ENCODE measurements around the gene PRXL2A. TPM values are rescaled to one million over a fixed set of nuclear protein-coding genes. Genes with fewer than 3 reads are reported as not detected.
"Not testable (repeated sequence)": the region's sequence is repeated elsewhere in the genome, so short reads cannot be mapped to it uniquely, and the experiment has no call there.

The PRXL2A gene
- total RNA-seq, 2 donors from 2014 or later = 42.8 to 81.2 TPM

- no peak for TF ChIP-seq CTCF (IDR thresholded peaks at IDR 0.05)
- no peaks in the 10 kb centered on the region for H3K27me3 ChIP-seq
- no peaks in the 10 kb centered on the region for H3K9me3 ChIP-seq
- peak; percentile 70 for DNase-seq (ENCODE audit: low spot score)
- H3K36me3 ChIP-seq = no peaks in the 10 kb centered on the region
- no peak overlapping the region for H3K4me3 ChIP-seq
- H3K27ac ChIP-seq = peak overlapping the region; percentile 62 to 81
- peaks cover 0 to 56% of the 10 kb centered on the region in 2 donors for H3K4me1 ChIP-seq
Observed at GRCh38 chr10:80416479-80417098, 8.2 kb downstream of the PRXL2A start.

DNA sequence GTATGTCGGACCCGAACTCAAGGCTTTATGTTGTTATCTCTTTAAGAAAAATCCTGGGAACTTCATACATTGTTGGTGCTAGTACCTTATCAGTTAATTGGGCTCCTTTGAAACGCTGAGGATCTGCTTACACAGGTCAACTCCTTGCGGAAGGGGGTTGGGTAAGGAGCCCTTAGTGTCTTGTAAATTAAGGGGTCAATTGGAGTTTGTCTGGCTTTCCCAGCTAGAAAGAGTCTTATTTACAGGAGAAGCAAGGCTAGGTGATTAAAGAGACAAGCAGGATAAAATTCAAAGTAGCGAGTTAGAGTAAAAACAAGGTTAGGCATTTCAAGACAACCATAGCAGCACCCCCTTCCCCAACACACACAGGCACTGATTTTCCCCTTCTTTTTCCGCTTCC is 8.9 kb downstream of the PRXL2A start:
- not testable (repeated sequence) for H3K4me3 ChIP-seq; DNase-seq (ENCODE audit: low spot score)
- peak overlapping the region in 1 of 2 donors; percentile 81 for H3K27ac ChIP-seq

DNA sequence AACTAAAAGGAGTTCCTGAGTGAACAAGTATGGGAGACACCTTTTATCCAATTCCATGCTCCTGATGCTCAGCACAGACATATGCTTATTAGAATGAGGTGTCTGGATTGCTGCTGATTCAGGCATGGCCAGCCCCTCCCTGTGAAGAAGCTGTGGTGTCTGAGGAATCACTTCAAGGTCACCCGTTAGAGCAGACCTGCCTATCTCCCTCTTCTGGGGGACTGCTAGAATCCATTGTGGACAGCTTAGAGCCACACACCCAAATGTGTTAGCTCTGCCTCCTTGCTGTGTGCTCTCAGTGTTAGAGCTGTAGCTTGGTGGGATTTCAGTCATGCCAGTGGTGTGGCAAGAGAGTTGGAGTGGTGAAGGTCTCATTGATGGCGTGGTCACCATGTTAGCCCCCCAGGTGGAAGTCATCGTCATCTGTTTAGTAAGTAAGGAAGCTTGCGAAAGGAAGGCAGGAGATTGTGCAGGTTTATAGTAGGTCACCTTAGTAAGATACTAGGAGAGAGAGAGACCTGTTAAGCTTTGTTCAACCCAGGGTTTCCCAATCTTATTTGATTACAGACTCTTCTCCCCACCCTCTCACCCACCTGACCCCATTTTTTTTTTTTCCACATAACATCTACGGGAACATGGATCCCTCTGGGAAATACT is 12.8 kb downstream of the PRXL2A start:
- no peaks in the 10 kb centered on the region for H3K9me3 ChIP-seq
- TF ChIP-seq CTCF (IDR thresholded peaks at IDR 0.05) = no peak
- no peak overlapping the region for H3K27ac ChIP-seq
- H3K36me3 ChIP-seq = peaks cover 13% of the 10 kb centered on the region
- H3K4me3 ChIP-seq = no peak overlapping the region
- H3K27me3 ChIP-seq = no peaks in the 10 kb centered on the region
- peaks cover 0 to 17% of the 10 kb centered on the region in 2 donors for H3K4me1 ChIP-seq
- DNase-seq (ENCODE audit: low spot score) = no peak

More for the DNA sequence above, 8.9 kb downstream of the PRXL2A start:
- peaks cover 0 to 55% of the 10 kb centered on the region in 2 donors for H3K4me1 ChIP-seq
- not testable (repeated sequence) for H3K27me3 ChIP-seq, H3K36me3 ChIP-seq, H3K9me3 ChIP-seq

DNA sequence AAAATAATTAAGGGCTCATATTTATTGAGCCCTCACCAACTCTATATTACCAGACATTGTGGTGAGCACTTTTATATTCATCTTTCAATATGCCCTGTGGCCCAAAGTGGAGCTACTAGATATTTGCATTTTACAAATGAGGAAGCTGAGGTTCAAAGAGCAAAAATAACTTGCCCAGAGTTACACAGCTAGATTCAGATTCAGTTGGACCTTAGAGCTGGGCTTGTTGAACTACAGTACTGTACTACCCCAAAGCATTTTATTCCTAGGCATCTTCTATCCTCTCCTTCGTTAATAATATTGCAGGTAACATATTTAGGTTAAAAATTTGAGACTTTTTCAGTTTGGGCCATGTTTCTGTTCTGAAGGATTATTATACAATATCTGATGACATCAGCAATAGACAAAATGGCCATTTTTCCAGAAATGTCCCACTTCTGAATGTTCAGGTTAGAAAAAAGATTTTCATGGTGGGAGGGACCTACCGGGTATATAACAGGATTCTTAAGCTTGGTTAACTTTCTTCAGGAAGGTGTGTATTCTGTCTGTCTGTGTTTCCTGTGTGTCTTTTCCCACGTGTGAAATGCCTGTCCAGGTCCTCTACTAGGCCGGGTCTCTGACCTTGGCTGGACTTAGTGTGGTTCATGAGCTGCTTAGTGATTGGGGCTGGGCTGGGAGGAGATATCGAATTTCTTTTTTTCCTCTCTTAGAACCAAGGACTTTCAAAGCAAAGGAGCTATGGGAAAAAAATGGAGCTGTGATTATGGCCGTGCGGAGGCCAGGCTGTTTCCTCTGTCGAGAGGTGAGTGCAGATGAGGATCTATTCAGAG is 13.6 kb downstream of the PRXL2A start:
- no peak for TF ChIP-seq CTCF (IDR thresholded peaks at IDR 0.05)
- no peak overlapping the region for H3K27ac ChIP-seq
- DNase-seq (ENCODE audit: low spot score) = no peak
- H3K36me3 ChIP-seq = peaks cover 20% of the 10 kb centered on the region
- H3K9me3 ChIP-seq = no peaks in the 10 kb centered on the region
- H3K27me3 ChIP-seq = no peaks in the 10 kb centered on the region
- no peak overlapping the region for H3K4me3 ChIP-seq
- peaks cover 0 to 10% of the 10 kb centered on the region in 2 donors for H3K4me1 ChIP-seq

GRCh38 chr10:80425901-80426300 is 17.6 kb downstream of the PRXL2A start:
- H3K36me3 ChIP-seq = peaks cover 41% of the 10 kb centered on the region

More at GRCh38 chr10:80425901-80426300, 17.6 kb downstream of the PRXL2A start:
- Histone ChIP-seq H3K4me1 (peaks cover 0 to 8% of the 10 kb centered on the region in 2 donors), H3K27ac (no peak overlapping the region), H3K4me3 (no peak overlapping the region), H3K9me3 (no peaks in the 10 kb centered on the region), H3K27me3 (no peaks in the 10 kb centered on the region)
- TF ChIP-seq CTCF (IDR thresholded peaks at IDR 0.05) = no peak
- DNase-seq (ENCODE audit: low spot score) = no peak
